SK-N-SH treated with all-trans-retinoic acid at 6 μM for 48 hours (cell line): Measurements from ENCODE around the gene REG3A.

Source experiments
- ARNTL ChIP-seq: fragments of 450-650 bp; formaldehyde crosslinking; IDR thresholded peaks from 2 replicates; pipeline ENCODE4 v1.5.0; 2020; ENCODE audit warnings: low read depth, mild to moderate bottlenecking, moderate library complexity, borderline replicate concordance
- TF ChIP-seq, protein P1 (sequence below): fragments of 250-450 bp; sonication (Bioruptor Pico); IDR thresholded peaks from 2 replicates; pipeline ENCODE4 v1.8.0; 2020; ENCODE audit warnings: mild to moderate bottlenecking, moderate library complexity, borderline replicate concordance

DNA sequence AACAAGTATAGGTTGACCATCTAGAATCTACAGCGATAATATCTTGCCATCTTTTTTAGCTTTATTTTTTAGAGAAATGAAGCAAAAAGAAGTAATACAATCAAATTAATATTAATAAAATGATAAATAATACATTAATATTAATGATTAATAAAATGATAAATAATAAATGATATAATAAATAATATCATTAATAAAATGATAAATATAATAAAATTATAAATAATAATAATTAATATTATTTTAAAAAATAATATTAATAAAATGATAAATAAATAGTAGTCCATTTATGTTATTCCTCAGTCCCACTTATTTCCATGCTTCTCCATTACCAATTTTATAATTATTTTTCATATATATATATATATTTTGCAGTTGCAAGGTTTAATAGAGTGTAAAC is 3.2 kb upstream of the REG3A start:
- TF ChIP-seq, protein P1, sequence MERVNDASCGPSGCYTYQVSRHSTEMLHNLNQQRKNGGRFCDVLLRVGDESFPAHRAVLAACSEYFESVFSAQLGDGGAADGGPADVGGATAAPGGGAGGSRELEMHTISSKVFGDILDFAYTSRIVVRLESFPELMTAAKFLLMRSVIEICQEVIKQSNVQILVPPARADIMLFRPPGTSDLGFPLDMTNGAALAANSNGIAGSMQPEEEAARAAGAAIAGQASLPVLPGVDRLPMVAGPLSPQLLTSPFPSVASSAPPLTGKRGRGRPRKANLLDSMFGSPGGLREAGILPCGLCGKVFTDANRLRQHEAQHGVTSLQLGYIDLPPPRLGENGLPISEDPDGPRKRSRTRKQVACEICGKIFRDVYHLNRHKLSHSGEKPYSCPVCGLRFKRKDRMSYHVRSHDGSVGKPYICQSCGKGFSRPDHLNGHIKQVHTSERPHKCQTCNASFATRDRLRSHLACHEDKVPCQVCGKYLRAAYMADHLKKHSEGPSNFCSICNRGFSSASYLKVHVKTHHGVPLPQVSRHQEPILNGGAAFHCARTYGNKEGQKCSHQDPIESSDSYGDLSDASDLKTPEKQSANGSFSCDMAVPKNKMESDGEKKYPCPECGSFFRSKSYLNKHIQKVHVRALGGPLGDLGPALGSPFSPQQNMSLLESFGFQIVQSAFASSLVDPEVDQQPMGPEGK: no peak
- TF ChIP-seq ARNTL (CRISPR knock-in tag): no peak
